Stimulated activated CD8-positive, alpha-beta memory T cell treated with anti-CD3 and anti-CD28 coated beads, Interleukin-4, amount 100 ng/mL, for 4 hours (primary cell): ENCODE results near the gene ZNF407.

Experiments used
- DNase-seq, 2 donors: peaks; one replicate each; pipeline ENCODE4 v3.0.0-alpha.2; 2020; ENCODE audit warnings: low read depth in 2 of 2, low spot score in 1 of 2

ZNF407 gene

DNA sequence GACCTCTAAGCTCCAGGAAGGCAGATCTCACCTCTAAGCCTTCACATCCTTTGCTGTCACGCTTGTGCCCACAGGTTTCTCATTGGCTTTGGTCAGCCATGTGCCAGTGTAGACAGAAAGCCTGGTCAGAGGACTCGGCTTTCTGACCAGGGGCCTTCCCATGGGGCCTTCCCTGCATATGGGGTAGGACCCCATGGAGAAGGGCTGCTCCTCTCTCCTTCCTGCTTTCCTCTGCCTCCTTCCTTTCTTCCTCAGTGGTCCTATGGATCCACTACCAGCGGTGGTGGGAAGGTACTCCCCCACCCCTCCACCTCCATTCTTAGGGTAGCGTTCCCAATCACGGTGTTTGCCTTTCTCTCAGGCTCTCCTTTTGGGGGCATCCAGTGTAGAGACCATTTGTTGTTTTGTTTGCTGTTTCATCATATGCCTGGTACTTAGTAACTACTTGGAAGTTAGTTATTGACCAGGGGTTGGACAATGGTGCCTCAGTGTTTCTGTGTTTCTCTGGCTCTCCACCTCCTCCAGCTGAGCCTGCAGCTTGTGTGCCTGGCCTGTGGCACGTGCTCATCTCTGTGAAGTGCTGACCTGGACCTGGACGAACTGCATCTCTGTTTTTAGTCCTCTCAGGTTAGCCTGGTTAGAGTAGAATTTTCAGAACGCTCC is 71.6 kb downstream of the ZNF407 start:
- DNase-seq = no peak

DNA sequence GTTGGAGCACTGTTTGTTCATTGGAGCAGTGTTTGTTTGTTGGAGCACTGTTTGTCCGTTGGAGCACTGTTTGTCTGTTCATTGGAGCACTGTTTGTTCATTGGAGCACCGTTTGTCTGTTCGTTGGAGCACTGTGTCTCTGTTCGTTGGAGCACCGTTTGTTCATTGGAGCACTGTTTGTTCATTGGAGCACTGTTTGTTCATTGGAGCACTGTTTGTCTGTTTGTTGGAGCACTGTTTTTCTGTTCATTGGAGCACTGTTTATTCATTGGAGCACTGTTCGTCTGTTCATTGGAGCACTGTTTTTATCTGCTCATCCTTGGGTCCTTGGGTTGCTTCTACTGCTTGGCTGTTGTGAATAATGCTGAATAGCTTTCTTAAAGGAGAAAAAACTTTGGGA is 74.7 kb downstream of the ZNF407 start:
- DNase-seq = no peak

DNA sequence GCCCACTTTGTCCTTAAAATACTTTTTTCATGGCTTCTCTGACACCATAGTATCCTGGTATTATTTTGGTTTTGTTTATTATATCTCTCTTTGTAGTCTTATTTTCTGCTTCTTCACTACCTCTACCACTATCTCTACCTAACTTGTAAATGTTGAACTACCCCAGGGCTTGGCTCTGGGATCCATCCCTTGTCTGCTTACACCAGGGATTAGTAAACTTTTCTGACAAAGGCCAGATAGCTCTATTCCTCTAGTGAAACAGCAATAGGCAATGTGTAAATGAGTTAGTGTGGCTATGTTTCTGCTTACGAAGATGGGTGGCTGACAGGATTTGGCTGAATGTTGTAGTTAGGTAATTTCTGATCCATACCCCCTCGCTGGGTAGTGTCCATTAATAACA is 76.8 kb downstream of the ZNF407 start:
- DNase-seq = no peak

DNA sequence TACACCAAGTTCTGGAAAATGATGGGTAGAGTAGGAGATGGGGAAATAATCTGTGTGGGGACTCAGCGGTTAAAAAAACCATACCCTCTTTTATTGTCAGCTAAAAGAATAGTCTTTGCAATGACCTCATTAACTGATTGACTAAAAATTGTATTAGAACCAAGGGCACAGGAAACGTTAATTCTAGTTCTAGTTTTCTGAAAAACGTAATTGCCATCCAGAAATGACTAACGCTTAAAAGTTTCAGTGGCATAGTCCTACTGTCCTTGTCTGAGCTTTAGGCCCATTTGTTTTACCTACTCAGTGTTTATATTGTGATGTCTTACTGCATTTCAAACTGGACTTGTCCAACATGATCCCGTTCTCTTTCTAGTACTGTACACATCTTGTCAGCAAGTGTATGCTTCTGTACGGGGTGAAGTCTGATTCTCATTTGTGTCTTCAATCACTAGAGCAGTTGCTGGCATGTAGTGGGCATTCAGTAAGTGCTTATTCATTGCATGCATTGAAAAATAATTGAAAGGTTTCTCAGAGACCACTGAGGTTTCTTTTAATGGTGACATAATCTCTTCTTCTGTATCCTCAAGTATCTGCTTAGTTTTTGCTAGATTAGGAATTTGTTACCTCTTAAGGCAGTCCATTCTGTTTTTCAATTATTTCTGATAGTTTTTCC is 81.5 kb downstream of the ZNF407 start:
- no peak for DNase-seq

DNA sequence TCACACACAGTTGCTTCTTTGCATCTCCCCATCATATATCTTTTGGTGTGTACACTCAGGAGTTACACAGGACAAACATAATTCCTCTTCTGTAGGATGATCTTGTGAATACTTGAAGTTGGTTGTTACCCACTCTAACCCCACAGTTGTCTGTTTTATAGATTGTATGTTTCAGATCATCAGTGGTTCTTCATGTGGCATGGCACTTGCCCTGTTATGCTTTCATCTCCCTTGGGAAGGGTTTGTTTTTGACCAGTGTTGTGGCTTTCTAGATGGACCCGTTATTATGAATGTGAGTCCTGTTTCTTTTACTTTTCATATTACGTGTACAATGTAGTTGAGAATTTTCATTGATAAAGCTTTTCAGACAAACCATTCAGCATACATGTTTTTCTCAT is 82.0 kb downstream of the ZNF407 start:
- DNase-seq = no peak

DNA sequence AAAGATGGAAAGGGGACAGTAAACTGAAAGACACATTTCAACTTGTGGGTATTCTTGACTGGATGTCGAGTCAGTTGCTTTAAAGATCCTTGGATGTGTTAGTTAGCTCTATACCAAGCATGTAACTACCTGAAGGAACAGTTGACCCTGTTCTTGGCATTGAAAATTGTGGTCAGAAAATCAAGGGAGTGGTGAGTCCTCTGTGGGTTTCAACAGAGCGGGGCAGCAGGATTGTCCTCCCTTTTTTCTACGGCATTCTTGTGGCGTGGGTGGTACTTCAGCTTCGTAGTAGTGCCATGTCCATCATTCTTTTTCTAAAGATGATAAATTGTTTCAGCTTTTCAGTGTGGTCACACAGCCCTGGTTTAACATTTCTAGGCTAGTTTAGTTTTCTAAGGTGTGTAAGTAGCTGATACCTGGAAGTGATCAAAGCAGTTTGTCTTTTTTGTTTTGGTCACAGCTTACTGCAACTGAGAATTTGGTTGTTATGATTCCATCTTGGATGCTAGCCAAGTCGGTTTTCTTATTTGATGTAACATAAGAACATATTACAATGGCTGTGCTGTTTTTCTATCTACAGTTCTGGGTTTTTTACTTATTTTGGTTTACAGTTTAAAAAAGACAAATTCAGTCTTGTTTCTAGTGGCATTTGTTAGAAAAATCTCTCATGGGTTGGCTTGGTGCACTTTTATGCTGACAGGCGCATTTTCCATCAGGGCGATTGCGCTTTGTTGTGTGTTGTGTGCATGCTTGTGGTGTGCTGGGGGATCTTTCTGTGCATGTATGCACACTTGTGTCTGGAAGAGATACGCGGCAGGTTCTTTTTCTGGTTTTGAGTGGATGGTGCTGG is 84.7 kb downstream of the ZNF407 start:
- no peak for DNase-seq

DNA sequence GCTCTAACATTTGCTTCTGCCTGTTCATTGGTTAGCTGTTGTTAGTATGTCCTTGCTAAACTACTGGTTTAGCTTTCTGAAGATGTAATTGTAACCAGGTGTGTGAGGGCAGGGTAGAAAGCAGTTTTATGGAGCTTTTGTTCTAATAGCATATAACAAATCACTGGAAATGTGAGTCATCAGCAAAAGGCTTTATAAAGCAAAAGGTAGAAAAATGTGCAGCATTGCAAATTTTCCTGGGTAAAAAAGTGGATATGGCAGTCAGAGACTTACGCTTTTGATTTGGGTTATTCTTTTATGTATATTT is 85.3 kb downstream of the ZNF407 start:
- no peak for DNase-seq

DNA sequence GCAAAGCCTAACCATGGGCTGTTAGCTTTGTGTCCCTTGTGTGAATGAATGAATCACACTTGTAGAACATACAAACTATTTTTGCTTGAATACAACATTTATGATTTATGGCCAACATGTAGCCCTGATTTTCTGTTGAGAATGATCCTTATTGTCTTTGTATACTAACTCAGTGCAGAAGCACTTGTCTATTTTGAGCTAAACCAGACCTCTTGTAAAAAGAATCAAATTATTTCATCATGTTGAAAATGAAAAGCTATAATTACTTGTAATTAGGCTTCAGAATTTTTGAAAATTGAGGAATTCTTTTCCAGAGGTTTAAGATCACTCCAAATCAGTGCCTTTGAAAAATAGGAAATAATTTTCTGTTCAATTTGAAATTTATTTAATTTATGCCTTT is 85.9 kb downstream of the ZNF407 start:
- DNase-seq = no peak

DNA sequence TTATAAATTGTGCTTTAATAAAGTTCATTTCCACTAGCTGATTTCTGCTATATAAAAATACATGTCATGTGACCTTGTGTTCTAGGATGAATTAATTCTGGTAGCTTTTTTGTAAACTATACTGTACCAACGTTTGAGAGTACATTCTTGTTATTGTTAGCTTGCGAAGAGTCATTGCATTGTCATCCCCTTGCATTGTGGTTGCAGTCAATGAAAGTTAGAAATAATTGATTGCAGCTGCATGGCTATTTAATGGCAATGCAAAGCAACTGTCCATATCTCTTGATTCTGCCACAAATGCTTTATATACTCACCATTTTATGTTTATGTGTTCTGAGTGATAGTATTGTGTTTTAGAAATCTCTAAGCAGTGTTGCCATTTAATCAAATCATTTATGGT is 91.6 kb downstream of the ZNF407 start:
- DNase-seq = no peak

DNA sequence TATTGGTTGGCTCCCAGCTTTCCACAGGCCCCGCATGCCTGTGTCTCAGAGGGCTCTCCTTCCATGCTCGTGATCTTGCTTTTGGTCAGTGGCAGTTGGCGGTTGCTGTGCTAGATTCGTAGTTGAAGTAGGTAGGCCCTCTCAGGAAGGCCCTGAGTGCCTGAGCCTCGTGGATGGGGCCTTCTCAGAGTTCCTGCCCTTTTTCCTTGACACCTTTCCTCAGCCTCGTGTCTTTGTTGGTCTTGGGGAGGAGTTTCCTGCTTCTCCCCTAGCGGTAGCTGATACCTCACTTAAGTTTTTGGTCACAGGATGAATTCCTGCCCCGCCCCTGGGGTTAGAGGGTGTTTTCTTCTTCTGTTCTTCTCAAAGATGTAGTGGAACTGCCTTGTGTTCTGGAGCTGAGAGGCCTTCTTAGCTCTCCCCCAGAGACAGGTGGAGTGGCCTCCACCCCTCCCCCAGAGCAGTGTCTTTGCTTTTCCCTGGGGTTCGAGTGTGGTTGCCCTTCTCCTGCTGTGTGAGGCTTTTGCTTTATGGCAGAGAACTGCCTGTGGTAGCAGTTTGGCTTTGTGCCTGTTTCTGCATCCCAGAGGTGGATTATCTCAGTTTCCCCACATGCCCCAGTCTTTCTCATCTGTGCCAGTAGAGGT is 94.8 kb downstream of the ZNF407 start:
- no peak for DNase-seq

DNA sequence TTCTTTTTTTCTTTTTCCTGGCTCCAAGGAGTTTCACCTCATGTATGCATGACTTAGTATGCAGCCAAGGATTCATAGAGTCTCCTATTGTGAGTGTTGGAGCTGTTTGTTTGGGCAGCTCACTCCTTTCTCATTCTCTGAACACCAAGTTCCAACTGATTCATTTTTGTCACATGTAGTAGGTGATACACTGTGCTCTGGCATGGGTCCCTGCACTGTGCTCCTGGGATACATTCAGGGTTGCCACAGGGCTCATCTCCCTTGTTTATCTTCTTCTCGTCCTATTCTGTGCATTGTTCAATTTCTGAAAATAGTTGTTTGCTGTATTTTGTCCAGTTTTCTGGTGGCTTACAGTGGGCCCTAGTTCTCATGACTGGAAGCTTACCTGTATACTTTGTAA is 96.8 kb downstream of the ZNF407 start:
- DNase-seq = no peak

DNA sequence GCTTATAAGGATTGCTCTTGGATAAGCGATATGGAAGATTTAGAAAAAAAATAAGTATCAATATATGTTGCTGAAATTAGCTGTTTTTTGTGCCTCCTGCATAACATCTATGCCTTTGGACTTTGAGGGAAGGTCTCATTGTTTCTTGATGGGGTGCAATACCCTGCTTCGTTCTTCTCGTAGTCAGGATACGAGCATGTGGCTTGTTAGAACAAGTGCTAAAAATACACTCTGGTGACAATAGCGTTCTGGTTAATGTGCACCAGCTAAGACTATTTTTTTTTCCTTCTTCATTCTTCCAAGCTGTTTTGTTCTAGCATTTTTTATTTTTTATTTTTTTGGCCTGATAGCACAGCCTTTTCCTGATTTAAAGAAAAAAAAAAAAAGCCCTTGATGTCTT is 97.5 kb downstream of the ZNF407 start:
- no peak for DNase-seq

DNA sequence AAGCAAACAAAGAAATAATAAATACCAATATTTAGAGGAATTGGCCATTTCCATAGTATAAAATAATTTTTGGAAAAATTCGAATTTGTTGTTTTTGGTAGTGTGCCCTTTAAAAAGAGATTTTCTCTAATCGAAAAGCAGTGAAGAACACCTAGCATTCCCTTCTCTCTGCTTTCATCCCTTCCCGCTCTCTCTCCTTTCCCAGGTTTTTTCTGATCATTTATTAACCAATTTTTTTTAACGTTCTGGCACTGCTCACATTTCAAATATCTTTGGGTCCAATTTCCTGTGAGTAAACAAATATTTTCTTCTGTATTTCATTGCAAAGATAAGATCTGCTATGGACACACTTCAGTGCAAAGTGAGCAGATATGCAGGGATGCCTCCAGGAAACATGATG is 101.2 kb downstream of the ZNF407 start:
- DNase-seq = no peak

DNA sequence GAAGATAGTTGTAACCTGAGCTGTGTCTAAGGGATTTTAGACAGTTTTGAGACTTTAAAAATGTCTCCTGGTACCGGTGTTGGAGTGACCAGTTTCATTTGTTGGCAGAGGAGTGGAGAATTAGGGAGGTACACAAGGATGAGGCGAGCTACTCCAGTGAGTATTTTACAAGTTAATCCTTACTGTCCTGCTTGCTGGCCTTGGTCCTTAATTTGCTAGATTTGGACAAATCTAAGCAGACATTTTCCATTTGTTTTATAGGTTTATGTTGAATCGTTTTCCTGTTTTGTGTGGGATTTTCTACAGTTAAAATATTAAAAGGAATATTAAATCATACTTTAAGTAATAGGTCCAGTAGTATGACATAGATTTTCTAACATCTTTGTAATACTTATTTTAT is 101.8 kb downstream of the ZNF407 start:
- DNase-seq = no peak

DNA sequence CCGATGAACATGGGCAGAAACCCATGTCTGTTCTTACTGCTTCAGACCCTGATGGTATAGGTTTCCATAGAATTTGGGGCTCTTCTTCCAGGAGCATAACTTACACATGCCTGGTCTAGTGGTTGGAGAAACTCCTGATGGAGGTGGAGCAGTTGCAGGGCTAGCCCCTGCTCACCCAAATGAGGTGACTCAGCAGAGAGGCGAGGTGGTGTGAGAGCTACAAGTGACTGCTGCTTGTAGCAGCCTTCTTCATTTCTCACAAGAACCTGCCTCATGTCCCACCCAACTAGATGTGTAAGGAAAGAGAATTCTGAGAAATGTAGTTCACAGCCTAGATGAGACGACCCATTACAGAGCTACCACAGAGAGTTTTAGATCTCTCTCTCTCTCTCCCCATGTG is 105.3 kb downstream of the ZNF407 start:
- no peak for DNase-seq

DNA sequence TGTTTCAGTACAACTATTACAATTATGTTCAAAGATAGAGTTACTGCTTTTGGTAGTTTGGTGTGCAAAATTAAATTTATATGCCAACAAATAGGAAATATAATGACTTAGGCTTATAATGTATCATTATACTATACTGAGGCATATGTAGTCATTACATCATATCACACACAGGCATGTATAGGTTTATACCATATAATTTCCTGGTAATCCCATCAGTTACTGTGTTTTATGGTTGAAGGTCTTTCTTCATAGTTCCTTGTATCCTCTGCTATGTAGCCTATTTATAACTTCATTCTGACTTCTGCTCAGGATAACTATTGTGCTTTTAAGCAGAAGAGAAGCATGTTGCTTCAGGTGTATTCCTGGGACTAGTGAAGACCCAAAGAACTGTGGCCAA is 110.5 kb downstream of the ZNF407 start:
- DNase-seq = no peak

DNA sequence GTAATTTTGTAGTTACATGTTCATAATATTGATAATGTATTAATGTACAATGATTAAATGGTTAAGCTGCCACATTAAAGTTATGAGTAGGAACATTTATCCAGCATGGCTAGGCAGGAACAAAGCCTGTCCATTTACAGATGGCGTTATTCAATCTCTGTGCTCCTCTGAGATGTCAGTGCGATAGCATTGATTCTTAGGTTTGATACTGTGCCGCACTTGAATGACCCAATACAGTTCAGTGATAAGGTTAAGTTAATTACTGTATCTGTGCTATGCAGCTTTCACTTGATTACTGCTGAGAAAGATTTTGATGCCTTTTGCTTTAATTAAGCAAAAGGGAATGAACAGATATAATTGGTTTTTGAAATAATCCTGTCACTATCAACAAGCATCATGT is 111.8 kb downstream of the ZNF407 start:
- no peak for DNase-seq

DNA sequence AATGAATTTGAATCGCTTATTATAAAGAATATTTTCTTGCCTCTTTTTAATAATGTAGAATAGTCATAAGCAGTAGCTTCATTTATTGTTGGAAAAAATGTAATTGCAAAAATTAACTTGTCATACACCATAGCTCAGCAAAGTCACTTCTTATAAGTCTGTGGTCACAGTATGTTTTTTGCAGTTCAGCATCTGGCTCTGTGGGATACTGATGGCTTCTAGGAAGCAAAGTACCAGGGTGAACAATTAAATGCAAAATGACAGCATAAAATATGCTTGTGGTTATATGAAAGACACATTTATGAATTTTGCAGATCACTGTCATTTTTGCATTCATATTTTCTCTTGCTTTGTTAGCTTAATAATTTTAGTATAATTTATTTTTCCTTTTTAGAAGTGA is 116.5 kb downstream of the ZNF407 start:
- DNase-seq = no peak

DNA sequence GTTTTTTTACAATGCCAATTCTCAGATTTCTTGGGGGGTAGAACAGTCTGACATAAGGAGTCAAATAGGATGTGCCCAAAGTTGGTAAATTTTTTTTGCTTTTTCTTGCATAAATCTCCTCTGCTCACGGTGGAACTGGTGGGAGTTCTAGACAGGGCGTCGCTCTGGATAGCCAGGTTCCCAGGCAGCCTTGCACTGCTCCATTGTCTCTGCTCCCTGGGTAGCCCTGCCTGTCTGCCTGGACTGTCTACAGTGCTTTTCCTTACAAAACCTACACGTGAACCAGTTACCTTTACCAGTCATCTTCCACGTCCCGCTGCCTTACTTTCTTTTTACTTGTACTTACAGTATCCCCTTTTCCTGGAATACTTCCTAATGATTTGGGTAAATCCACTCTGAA is 117.1 kb downstream of the ZNF407 start:
- no peak for DNase-seq

DNA sequence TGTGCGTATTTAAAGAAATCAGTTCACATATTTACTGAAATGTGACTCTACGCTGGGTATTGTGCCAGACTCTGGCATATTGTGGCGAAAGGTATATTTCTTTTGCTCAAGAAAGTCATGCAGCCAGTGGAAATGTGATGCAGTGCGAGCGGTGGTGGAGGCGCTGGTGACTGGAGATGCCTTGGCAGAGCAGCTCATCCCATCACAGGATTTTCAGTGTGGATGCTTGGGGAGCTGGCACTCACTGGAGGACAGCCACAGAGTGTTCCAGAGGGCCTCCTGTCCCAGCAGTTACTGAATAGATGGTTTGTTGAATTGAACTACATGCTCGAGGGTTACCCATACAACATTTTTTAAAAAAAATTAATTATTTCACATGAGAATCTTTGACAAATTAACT is 117.6 kb downstream of the ZNF407 start:
- DNase-seq = no peak

DNA sequence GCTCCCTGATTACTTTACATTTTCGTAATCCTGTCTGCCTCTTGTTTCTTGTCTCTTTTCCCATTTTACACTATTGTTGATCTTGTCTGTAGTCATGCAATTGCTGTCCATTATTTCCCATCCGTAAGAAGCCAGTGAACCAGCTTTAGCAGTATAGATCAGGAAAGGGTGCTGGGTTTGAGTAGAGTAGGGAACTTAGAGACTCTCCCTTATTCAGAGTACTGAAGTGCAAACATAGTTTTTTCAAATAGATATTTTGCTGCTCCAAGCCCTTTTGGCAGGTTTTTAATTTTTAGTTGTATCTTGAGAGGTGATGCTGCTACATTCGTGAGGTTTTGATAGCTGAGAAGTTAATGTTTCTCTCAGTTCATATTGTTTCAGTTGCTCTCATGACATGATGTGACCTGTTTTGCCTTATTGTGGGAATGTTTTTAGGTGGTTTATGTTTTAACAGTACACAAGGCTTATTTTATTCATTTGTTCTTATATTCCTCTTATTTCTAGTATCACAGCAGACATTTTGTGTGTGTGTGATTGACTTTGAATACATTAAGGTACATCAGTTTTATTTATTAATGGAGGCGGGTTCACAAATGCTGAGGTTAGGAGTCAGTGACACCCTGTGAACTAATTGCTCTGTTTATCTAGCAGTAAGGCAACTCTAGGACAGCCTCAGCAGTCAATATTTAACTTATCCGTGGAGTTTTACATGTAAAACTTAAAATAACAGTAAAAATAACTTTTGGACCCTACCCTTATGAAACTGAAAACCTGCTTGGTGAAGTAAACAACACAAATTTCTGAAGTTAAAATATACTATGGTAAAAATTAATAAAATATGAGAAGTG is 118.4 kb downstream of the ZNF407 start:
- DNase-seq = no peak
